Ovary (tissue), 9 donors: ENCODE measurements around the gene PGPEP1. TPM values are rescaled to one million over a fixed set of nuclear protein-coding genes. Genes with fewer than 3 reads are reported as not detected.
A peak's percentile ranks its signal among the peaks of the same experiment; 100 is the strongest.
"Not testable (repeated sequence)": the region's sequence is repeated elsewhere in the genome, so short reads cannot be mapped to it uniquely, and the experiment has no call there.

Experiments
- DNase-seq, 5 donors: peaks; one replicate each; pipeline ENCODE4 v3.0.0-alpha.2; 2019 to 2020
- H3K27ac ChIP-seq, 2 donors: fragments of 200-600 bp; one replicate each; pipeline versions ENCODE4 v1.5.1 to v1.8.0; 2019 to 2022
- H3K27me3 ChIP-seq: fragments of 200-600 bp; one replicate; pipeline ENCODE4 v1.8.0; 2022
- H3K36me3 ChIP-seq: fragments of 200-600 bp; sonication (generic); one replicate; pipeline ENCODE4 v1.5.1; 2019
- H3K4me1 ChIP-seq: one replicate; pipeline ENCODE4 v1.8.1; 2013; ENCODE audit warnings: mild to moderate bottlenecking, moderate library complexity; ENCODE audit not compliant: insufficient read depth
- H3K4me3 ChIP-seq: fragments of 200-600 bp; sonication (generic); one replicate; pipeline ENCODE4 v1.5.1; 2017
- H3K9me3 ChIP-seq, 2 donors: fragments of 200-600 bp in 1 of 2; sonication (generic) in 1 of 2; one replicate each; pipeline versions ENCODE4 v1.5.1 to v1.8.1; 2013 to 2019; ENCODE audit warnings: mild to moderate bottlenecking in 1 of 2, moderate library complexity in 1 of 2
- EP300 ChIP-seq: sonication (generic); formaldehyde crosslinking; IDR thresholded peaks from one replicate; pipeline ENCODE4 v1.6.1; 2017; ENCODE audit warnings: antibody characterized with exemption
- POLR2A ChIP-seq: fragments of 450-650 bp; IDR thresholded peaks from one replicate; pipeline ENCODE4 v1.6.1; 2017; ENCODE audit warnings: antibody characterized with exemption, mild to moderate bottlenecking, moderate library complexity
- WGBS, 3 donors: extraction: QIAGEN DNeasy Blood & Tissue Kit in 1 of 3; methylation state at CpG; one replicate each; pipeline versions ENCODE4 v1.1.5 to v1.1.7; 2013 to 2017; 5-methylcytosine and 5-hydroxymethylcytosine counted together
- intact Hi-C, 4 donors: fragments of 100-400 bp; cut with DNase I; formaldehyde crosslinking; loops; one replicate each; pipeline versions ENCODE4 v1.11.0 to v1.15.1; 2022 to 2023
- polyA plus RNA-seq, 2 donors: library from polyadenylated mRNA; stranded (reverse); fragments of 200-250 nt in 1 of 2; fragments of 350-450 nt in 1 of 2; fragmentation: Illumina TruSeq in 1 of 2; extraction: RNeasy Lipid Tissue Mini Kit (QIAGEN cat#74804) in 1 of 2; gene quantifications; one replicate each; pipeline ENCODE4 v1.2.3, GENCODE V29; 2013 to 2014
- total RNA-seq, 7 donors: library from RNA; depleted of rRNA in 2 of 7; stranded (reverse); fragments of >200 nt in 2 of 7; fragmentation: NEBNext Ultra II Directional in 3 of 7; extraction: Animal tissue kit (Norgen Biotek cat#: 25700) in 3 of 7; gene quantifications; one replicate each; pipeline versions ENCODE4 v1.1.0 to v1.2.4, GENCODE V29; 2016 to 2023
- TF ChIP-seq, protein P1 (sequence below), 3 donors: fragments of 450-650 bp in 2 of 3; fragments of 200-600 bp in 1 of 3; IDR thresholded peaks; one replicate each; pipeline versions ENCODE4 v1.5.1 to v1.8.0; 2016 to 2022; ENCODE audit warnings: antibody characterized with exemption in 3 of 3, mild to moderate bottlenecking in 1 of 3
- donor health status: DM: no; HTN: no; CAD: no; lungs with moderate emphysema.
- donor health status: DM: no; HTN: no; CAD: no.
- donor health status: Bipolar disorder and iron deficiency.
- donor health status: DM: yes; HTN: yes; CAD: no.
- donor health status: DM: no; HTN: no; CAD: no.
- donor health status: DM: yes; HTN: yes; CAD: no.

PGPEP1 gene
- total and polyA plus RNA-seq, 9 donors, result 9.3 to 64.5 (median 40.3) TPM

DNA sequence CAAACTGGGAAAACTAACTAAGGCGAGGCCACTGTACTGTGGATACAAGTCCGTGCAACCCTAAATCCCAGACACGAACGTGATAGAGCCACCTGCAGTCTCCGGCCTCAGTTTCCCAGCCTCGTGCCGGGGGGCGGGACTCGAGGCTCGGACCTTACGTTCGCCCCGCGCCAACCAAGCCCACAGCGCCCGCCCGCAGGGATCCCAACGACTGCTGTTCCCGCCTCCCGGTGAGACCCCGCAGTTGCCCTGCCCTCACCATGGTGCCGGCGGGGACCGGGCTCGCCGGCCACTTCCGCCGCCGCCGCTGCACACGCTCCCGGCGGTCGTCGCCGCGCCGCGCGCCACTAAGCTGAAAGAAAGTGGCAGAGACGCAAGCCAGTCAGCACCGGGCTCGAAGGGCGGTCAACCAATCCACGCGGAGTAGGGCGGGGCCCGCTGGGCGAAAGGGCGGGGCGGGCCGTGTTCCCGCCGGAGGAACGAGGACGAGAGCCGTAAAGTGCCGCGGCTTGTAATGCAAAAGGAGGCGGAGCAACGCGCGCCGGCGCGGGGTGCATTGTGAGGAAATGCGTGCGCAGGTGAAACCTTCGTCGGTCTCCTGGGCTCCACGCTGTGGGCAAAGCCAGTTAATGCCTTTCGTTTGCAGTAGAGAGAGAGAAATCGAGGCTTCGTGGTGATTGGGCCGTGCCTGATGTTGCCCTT is 17.5 kb upstream of the PGPEP1 start, which contains the start of gene LSM4:
Gene LSM4, minus strand, starts transcription at position 318 of the 702 bp plus-strand sequence. Its CDS starts 56 bp downstream, at position 262.
- Histone ChIP-seq H3K9me3 (no peaks in the 10 kb centered on the region), H3K27me3 (no peaks in the 10 kb centered on the region), H3K36me3 (no peaks in the 10 kb centered on the region), H3K4me1 (peaks cover 5% of the 10 kb centered on the region), H3K27ac (peak within 1 kb of the TSS; percentile 37 to 84), H3K4me3 (peak within 1 kb of the TSS; percentile 90)
- TF ChIP-seq EP300, result no peak
- peak; percentile 62 for TF ChIP-seq POLR2A
- TF ChIP-seq, protein P1, sequence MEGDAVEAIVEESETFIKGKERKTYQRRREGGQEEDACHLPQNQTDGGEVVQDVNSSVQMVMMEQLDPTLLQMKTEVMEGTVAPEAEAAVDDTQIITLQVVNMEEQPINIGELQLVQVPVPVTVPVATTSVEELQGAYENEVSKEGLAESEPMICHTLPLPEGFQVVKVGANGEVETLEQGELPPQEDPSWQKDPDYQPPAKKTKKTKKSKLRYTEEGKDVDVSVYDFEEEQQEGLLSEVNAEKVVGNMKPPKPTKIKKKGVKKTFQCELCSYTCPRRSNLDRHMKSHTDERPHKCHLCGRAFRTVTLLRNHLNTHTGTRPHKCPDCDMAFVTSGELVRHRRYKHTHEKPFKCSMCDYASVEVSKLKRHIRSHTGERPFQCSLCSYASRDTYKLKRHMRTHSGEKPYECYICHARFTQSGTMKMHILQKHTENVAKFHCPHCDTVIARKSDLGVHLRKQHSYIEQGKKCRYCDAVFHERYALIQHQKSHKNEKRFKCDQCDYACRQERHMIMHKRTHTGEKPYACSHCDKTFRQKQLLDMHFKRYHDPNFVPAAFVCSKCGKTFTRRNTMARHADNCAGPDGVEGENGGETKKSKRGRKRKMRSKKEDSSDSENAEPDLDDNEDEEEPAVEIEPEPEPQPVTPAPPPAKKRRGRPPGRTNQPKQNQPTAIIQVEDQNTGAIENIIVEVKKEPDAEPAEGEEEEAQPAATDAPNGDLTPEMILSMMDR (IDR thresholded peaks at IDR 0.05), result peak in 1 of 3 donors; percentile 39
- peak; percentile 98 to 99 (median 98) for DNase-seq
- 0 to 1% (median 0%) methylated on average over 48 to 75 of the region's 75 CpGs for WGBS, 3 donors
- intact Hi-C loops, result loop anchor here in 3 of 4 donors (2.0 kb wide), 3 partner anchors 18 to 44 kb away; partner anchors contain the start of gene JUND (in 2 of the 3)

DNA sequence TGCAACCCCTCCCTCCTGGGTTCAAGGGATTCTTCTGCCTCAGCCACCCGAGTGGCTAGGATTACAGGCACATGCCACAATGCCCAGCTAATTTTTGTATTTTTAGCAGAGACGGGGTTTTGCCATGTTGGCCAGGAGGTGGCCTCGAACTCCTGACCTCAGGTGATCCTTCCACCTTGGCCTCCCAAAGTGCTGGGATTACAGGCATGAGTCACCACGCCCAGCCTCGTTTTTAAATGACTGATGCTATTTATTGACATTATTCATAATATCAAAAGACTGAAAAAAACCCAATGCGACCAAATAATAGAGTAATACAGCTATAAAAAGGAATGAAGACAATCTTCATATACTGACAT is 16.0 kb upstream of the PGPEP1 start:
- H3K27me3 ChIP-seq, H3K4me1 ChIP-seq, H3K9me3 ChIP-seq, H3K4me3 ChIP-seq, DNase-seq, intact Hi-C loops, H3K36me3 ChIP-seq: not testable (repeated sequence)
- H3K27ac ChIP-seq, result peak overlapping the region in 1 of 2 donors; percentile 84
- 38 to 56% (median 44%) methylated on average over 6 of the region's 6 CpGs for WGBS, 3 donors

DNA sequence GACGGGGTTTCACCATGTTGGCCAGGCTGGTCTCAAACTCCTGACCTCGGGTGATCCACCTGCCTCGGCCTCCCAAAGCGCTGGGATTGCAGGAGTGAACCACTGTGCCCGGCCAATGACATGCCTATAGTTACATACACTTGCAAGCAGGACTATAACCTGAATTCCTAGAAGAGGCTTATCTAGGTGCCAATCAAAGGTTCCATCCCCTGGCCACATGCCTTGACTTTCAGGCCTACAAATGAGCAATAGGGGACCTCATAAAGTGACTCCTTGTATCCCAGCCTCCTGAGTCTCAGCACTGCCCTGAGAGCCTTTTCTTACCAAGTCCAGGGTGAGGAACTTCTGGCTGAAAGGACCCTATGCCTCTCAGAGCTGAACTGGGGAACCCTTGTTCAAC is 13.6 kb upstream of the PGPEP1 start:
- Histone ChIP-seq H3K27me3 (no peaks in the 10 kb centered on the region), H3K27ac (no peak overlapping the region), H3K36me3 (no peaks in the 10 kb centered on the region), H3K9me3 (no peaks in the 10 kb centered on the region), H3K4me1 (peaks cover 8% of the 10 kb centered on the region), H3K4me3 (no peak overlapping the region)
- TF ChIP-seq, protein P1 (IDR thresholded peaks at IDR 0.05), result no peak
- no peak for TF ChIP-seq POLR2A
- TF ChIP-seq EP300, result no peak
- no peak for DNase-seq
- intact Hi-C loops, result loop anchor here in 3 of 4 donors (5.0 kb wide), 4 partner anchors 49 to 134 kb away; partner anchors contain the start of genes MPV17L2 (in 1 of the 3) and RAB3A (in 1 of the 3)
- WGBS, 3 donors, result 83 to 95% (median 86%) methylated on average over 5 of the region's 5 CpGs

DNA sequence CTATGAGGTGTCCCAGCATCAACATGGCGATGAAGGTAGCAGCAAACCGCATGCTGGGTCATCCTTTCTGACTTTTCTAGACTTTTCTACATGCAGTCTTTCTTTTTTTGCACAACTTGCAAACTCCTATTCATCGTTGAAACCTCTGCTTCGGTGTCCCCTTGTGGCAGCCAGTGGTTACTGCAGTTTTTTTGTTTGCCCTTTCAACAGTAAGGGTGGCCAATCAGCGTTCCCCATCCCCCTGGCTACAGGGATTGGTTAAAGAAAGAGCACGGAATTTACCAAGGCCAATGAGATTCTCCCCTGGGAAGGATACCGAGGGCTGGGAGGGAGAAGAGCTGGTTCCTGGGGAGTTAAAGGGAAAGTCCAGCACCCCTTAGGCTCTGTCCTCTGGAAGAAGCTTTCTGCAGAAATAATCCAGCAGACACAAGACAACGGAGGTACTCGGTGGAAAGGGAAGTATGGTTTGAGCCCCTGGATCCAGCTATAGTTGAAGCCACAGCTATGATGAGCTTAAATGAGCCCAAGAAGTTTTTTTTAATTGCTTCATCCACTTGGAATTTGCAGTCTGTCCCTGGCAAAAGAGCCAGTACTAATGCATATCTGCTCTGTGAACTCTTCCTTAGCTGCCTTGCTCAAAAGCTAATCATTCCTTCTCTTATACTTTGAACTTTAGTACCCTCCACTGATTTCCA is 11.9 kb upstream of the PGPEP1 start:
- H3K27me3 ChIP-seq, result no peaks in the 10 kb centered on the region
- H3K27ac ChIP-seq, result peak overlapping the region in 1 of 2 donors; percentile 13
- 4 to 5% (median 4%) methylated on average over 9 of the region's 9 CpGs for WGBS, 3 donors
- H3K9me3 ChIP-seq, result no peaks in the 10 kb centered on the region
- peak; percentile 86 to 95 (median 89) for DNase-seq
- no peaks in the 10 kb centered on the region for H3K36me3 ChIP-seq
- H3K4me3 ChIP-seq, result no peak overlapping the region
- peaks cover 4% of the 10 kb centered on the region for H3K4me1 ChIP-seq
- TF ChIP-seq POLR2A (no peak), EP300 (no peak)
- TF ChIP-seq, protein P1 (IDR thresholded peaks at IDR 0.05), result peak; percentile 55 to 99 (median 97)
- intact Hi-C loops, result loop anchor here in 3 of 4 donors (5.0 kb wide), 4 partner anchors 51 to 136 kb away; partner anchors contain the start of genes MPV17L2 (in 1 of the 3) and RAB3A (in 1 of the 3)
